ENCODE measurements around the gene REXO4.
A peak's percentile ranks its signal among the peaks of the same experiment; 100 is the strongest.
"Not testable (repeated sequence)": the region's sequence is repeated elsewhere in the genome, so short reads cannot be mapped to it uniquely, and the experiment has no call there.

Gene REXO4

GRCh38 chr9:133386338-133386737, 31.5 kb downstream of the REXO4 start:
- no peak for DNase-seq (ENCODE audit: low read depth)

- DNase-seq (ENCODE audit: low read depth): no peak
These were observed 32.4 kb downstream of the REXO4 start for GRCh38 chr9:133385452-133385851.

- DNase-seq (ENCODE audit: low read depth): no peak
These were observed 33.0 kb downstream of the REXO4 start for GRCh38 chr9:133384736-133385321.

- DNase-seq (ENCODE audit: low read depth): no peak
These were observed 34.4 kb downstream of the REXO4 start for GRCh38 chr9:133383438-133383837.

GRCh38 chr9:133382507-133383141, 35.2 kb downstream of the REXO4 start:
- DNase-seq (ENCODE audit: low read depth): no peak

GRCh38 chr9:133380734-133381133, 37.1 kb downstream of the REXO4 start:
- no peak for DNase-seq (ENCODE audit: low read depth)

- DNase-seq (ENCODE audit: low read depth): no peak
These were observed 38.4 kb downstream of the REXO4 start for GRCh38 chr9:133379153-133380086.

GRCh38 chr9:133378408-133378962, 39.3 kb downstream of the REXO4 start:
- no peak for DNase-seq (ENCODE audit: low read depth)

GRCh38 chr9:133377721-133378216, 40.0 kb downstream of the REXO4 start:
- peak; percentile 34 for DNase-seq (ENCODE audit: low read depth)

- DNase-seq (ENCODE audit: low read depth): not testable (repeated sequence)
These were observed 40.5 kb downstream of the REXO4 start for GRCh38 chr9:133377280-133377679.

- DNase-seq (ENCODE audit: low read depth): peak; percentile 91
These were observed 41.8 kb downstream of the REXO4 start, which contains the start of the genes STKLD1 and SURF4 for GRCh38 chr9:133375724-133376654. Gene STKLD1 (plus strand): TSS chr9:133376366. CDS start chr9:133376474, 108 bp downstream. Gene SURF4 (minus strand): TSS chr9:133376060. CDS start chr9:133375969, 91 bp downstream.

- DNase-seq (ENCODE audit: low read depth): no peak
These were observed 42.6 kb downstream of the REXO4 start for GRCh38 chr9:133375116-133375723.

GRCh38 chr9:133374612-133375115, 43.1 kb downstream of the REXO4 start:
- DNase-seq (ENCODE audit: low read depth): no peak

GRCh38 chr9:133372144-133372543, 45.7 kb downstream of the REXO4 start:
- DNase-seq (ENCODE audit: low read depth): no peak

- no peak for DNase-seq (ENCODE audit: low read depth)
These were observed 46.5 kb downstream of the REXO4 start for GRCh38 chr9:133371261-133371711.

GRCh38 chr9:133370685-133371084, 47.1 kb downstream of the REXO4 start:
- DNase-seq (ENCODE audit: low read depth): no peak

- no peak for DNase-seq (ENCODE audit: low read depth)
These were observed 47.9 kb downstream of the REXO4 start for GRCh38 chr9:133369933-133370332.

GRCh38 chr9:133369422-133369821, 48.4 kb downstream of the REXO4 start:
- DNase-seq (ENCODE audit: low read depth): no peak

- no peak for DNase-seq (ENCODE audit: low read depth)
These were observed 49.4 kb downstream of the REXO4 start for GRCh38 chr9:133368249-133368881.

GRCh38 chr9:133367778-133368177, 50.0 kb downstream of the REXO4 start:
- DNase-seq (ENCODE audit: low read depth): no peak
